Endothelial cell (in vitro differentiated cells): ENCODE measurements around the gene SCO2. TPM values are rescaled to one million over a fixed set of nuclear protein-coding genes. Genes with fewer than 3 reads are reported as not detected.

Source experiments
- DNase-seq: peaks from one replicate; pipeline ENCODE4 v3.0.0; 2021; ENCODE audit warnings: low spot score
- H3K27ac Mint-ChIP-seq: one replicate; pipeline ENCODE4 v1.8.0; 2021; ENCODE audit warnings: mixed read lengths, inconsistent platforms; ENCODE audit not compliant: unreplicated experiment
- H3K27me3 Mint-ChIP-seq: one replicate; pipeline ENCODE4 v1.8.0; 2021; ENCODE audit warnings: mild to moderate bottlenecking, moderate library complexity, mixed read lengths, inconsistent platforms; ENCODE audit not compliant: unreplicated experiment
- H3K36me3 Mint-ChIP-seq: one replicate; pipeline ENCODE4 v1.8.0; 2021; ENCODE audit warnings: mild to moderate bottlenecking, low read depth, mixed read lengths, inconsistent platforms; ENCODE audit not compliant: unreplicated experiment
- H3K4me1 Mint-ChIP-seq: one replicate; pipeline ENCODE4 v1.8.0; 2021; ENCODE audit warnings: mild to moderate bottlenecking, mixed read lengths, inconsistent platforms; ENCODE audit not compliant: unreplicated experiment
- H3K4me3 Mint-ChIP-seq: one replicate; pipeline ENCODE4 v1.8.0; 2021; ENCODE audit warnings: mild to moderate bottlenecking, mixed read lengths, inconsistent platforms; ENCODE audit not compliant: unreplicated experiment
- H3K9me3 Mint-ChIP-seq: one replicate; pipeline ENCODE4 v1.8.0; 2021; ENCODE audit warnings: mixed read lengths, inconsistent platforms; ENCODE audit not compliant: unreplicated experiment
- CTCF ChIP-seq: fragments of 200-600 bp; sonication (generic); IDR thresholded peaks from one replicate; pipeline ENCODE4 v1.5.0; 2021; ENCODE audit warnings: antibody characterized with exemption; ENCODE audit not compliant: unreplicated experiment
- total RNA-seq: library from RNA; stranded (reverse); fragmentation: NEBNext Ultra II Directional; extraction: Animal tissue kit (Norgen Biotek cat#: 25700); gene quantifications from one replicate; pipeline ENCODE4 v1.2.1, GENCODE V29; 2021; ENCODE audit not compliant: unreplicated experiment

Gene SCO2
- total RNA-seq, 1 donor from 2014 or later = 1.1 TPM

- Mint-ChIP-seq H3K4me1 (peaks cover 12% of the 10 kb centered on the region), H3K36me3 (no peaks in the 10 kb centered on the region), H3K27me3 (peaks cover 20% of the 10 kb centered on the region), H3K4me3 (peak overlapping the region; percentile 77), H3K9me3 (no peaks in the 10 kb centered on the region), H3K27ac (peak overlapping the region; percentile 66)
- no peak for DNase-seq
- no peak for TF ChIP-seq CTCF
Observed at GRCh38 chr22:50532824-50533796, 7.7 kb upstream of the SCO2 start.

- Mint-ChIP-seq H3K27me3 (peaks cover 27% of the 10 kb centered on the region), H3K36me3 (no peaks in the 10 kb centered on the region), H3K4me3 (peak overlapping the region; percentile 77), H3K4me1 (peaks cover 8% of the 10 kb centered on the region), H3K27ac (peak overlapping the region; percentile 66), H3K9me3 (no peaks in the 10 kb centered on the region)
- no peak for TF ChIP-seq CTCF
- DNase-seq = peak; percentile 68
Observed at GRCh38 chr22:50531962-50532674, 6.7 kb upstream of the SCO2 start.

- DNase-seq = peak; percentile 40
- TF ChIP-seq CTCF = no peak
- Mint-ChIP-seq H3K4me3 (no peak overlapping the region), H3K27me3 (peaks cover 30% of the 10 kb centered on the region), H3K36me3 (no peaks in the 10 kb centered on the region), H3K4me1 (peaks cover 8% of the 10 kb centered on the region), H3K27ac (no peak overlapping the region), H3K9me3 (no peaks in the 10 kb centered on the region)
Observed at GRCh38 chr22:50531546-50531961, 6.2 kb upstream of the SCO2 start.

- DNase-seq = peak; percentile 67
- Mint-ChIP-seq H3K27ac (no peak overlapping the region), H3K4me1 (peaks cover 8% of the 10 kb centered on the region), H3K4me3 (peak overlapping the region; percentile 65), H3K36me3 (no peaks in the 10 kb centered on the region), H3K27me3 (peaks cover 30% of the 10 kb centered on the region), H3K9me3 (no peaks in the 10 kb centered on the region)
- TF ChIP-seq CTCF = no peak
Observed at GRCh38 chr22:50530877-50531545, 5.6 kb upstream of the SCO2 start.
